ENCODE results near the gene MEX3D.

Gene MEX3D

DNA sequence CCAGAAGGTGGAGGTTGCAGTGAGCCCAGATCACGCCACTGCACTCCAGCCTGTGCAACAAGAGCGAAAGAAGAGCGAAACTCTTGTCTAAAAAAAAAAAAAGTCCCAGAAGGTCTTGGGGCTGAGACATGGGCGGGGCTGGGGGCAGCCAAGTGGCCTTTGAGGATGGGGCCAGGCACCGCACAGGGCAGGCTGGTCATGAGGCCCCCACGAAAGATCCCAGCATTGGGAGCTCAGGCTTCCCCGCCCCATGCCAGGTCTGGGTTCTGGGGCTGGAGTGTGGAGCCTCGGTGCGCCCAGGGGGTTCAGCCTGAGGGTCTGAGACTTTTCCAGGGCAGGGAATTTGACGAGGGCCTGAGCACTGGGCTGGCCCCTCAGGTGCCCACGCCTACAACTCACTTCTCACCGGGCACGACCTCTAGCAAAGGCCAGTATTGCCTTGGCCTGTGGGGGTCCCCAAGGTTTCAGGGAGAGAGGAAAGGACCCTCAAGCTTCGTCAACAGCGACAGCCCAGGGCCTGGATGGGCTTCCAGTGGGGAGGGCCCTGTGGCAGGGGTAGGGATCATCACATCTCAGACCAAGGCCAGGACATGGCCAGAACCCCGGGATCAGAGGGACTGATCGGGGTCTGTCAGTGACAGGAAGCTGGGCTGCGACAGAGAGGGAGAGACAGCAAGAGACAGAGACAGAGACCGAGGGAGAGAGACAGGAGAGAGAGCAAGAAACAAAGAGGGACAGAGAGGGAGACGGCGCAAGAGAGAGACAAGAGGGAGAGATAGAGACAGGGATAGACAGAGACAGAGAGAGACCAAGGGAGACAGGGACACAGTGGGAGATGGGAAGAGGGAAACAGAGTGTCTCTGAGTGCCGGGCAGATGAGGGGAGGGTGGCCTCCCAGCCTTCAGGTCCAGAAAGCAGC lies 7.5 kb upstream of the MEX3D start:
- DNase-seq = no peak
- in situ Hi-C loops (cut with MboI; ENCODE audit: low pct_unique_long_range_greater_than_20kb, low sequenced_read_pairs) = no loop called here

GRCh38 chr19:1574354-1575136 lies 6.4 kb upstream of the MEX3D start:
- in situ Hi-C loops (cut with MboI; ENCODE audit: low pct_unique_long_range_greater_than_20kb, low sequenced_read_pairs) = no loop called here
- DNase-seq = no peak

GRCh38 chr19:1572795-1573194 lies 4.7 kb upstream of the MEX3D start:
- in situ Hi-C loops (cut with MboI; ENCODE audit: low pct_unique_long_range_greater_than_20kb, low sequenced_read_pairs) = no loop called here
- no peak for DNase-seq

DNA sequence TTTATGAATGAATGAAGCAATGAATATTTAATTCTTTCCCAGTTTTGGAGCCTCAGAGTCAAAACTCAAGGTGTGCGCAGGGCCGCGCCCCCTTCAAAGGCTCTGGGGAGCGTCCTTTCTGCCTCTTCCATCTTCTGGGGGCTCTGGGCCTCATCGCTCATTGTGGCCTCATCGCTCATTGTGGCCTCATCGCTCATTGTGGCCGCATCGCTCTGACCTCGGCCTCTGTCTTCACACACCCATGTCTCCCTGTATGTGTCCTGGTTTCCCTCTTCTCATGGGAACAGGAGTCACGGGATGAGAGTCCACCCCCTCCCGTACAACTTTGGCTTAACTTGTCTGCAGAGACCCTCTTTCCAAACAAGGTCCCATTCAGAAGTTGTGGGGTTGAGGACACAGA lies 3.2 kb upstream of the MEX3D start:
- in situ Hi-C loops (cut with MboI; ENCODE audit: low pct_unique_long_range_greater_than_20kb, low sequenced_read_pairs) = no loop called here
- DNase-seq = no peak

DNA sequence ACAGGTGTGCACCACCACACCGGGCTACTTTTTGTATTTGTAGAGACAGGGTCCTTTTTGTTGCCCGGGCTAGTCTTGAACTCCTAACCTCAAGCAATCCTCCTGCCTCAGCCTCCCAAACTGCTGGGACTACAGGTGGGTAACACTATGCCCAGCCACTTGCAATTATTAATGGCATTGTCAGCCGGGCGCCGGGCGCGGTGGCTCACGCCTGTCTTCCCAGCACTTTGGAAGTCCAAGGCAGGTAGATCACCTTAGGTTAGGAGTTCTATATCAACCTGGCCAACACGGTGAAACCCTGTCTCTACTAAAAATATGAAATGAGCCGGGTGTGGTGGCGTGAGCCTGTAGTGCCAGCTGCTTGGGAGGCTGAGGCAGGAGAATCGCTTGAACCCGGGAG lies 2.7 kb upstream of the MEX3D start:
- no peak for DNase-seq
- in situ Hi-C loops (cut with MboI; ENCODE audit: low pct_unique_long_range_greater_than_20kb, low sequenced_read_pairs) = no loop called here

GRCh38 chr19:1569997-1570396 lies 1.9 kb upstream of the MEX3D start:
- no peak for DNase-seq
- in situ Hi-C loops (cut with MboI; ENCODE audit: low pct_unique_long_range_greater_than_20kb, low sequenced_read_pairs) = no loop called here

GRCh38 chr19:1567848-1568227 lies 287 bp downstream of the MEX3D start:
- in situ Hi-C loops (cut with MboI; ENCODE audit: low pct_unique_long_range_greater_than_20kb, low sequenced_read_pairs) = no loop called here
- DNase-seq = no peak

GRCh38 chr19:1567116-1567847 lies 843 bp downstream of the MEX3D start:
- no peak for DNase-seq
- in situ Hi-C loops (cut with MboI; ENCODE audit: low pct_unique_long_range_greater_than_20kb, low sequenced_read_pairs) = no loop called here

DNA sequence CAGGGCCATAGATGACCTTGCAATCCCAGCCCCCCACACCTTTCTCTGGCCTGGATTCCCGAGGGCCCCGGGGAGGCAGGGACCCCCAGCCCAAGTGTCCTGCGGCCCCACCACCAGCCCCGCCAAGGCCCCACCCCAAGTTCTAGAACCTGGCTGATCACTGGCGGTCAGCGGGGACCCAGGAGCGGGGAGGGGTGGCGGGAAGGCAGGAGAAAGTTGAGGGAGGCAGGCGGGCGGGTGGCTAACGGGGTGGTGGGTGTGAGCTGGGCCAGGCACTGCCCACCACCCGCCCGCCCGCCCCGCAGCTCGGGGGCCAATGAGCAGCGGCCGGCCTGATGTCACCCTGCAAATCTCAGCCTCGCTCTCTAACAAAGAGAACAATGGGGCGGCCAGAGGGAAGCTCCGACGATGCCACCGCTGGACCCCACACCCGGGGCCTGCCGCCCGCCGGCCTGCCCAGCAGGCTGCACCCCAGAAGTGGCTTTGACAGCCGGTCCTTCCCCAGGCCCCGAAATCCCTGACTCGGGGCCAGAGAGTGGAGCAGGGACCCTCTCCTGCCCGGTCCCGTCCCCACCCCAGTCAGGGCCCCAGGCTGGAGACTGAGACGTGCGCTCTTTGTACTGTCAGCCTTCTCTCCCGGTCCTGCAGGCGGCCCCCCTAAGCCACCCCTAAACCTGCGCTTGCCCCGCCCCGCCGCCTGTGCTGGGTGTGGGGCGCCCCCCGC lies 1.6 kb downstream of the MEX3D start:
- in situ Hi-C loops (cut with MboI; ENCODE audit: low pct_unique_long_range_greater_than_20kb, low sequenced_read_pairs) = no loop called here
- no peak for DNase-seq

GRCh38 chr19:1563251-1563650 lies 4.9 kb downstream of the MEX3D start:
- no peak for DNase-seq
- in situ Hi-C loops (cut with MboI; ENCODE audit: low pct_unique_long_range_greater_than_20kb, low sequenced_read_pairs) = no loop called here

DNA sequence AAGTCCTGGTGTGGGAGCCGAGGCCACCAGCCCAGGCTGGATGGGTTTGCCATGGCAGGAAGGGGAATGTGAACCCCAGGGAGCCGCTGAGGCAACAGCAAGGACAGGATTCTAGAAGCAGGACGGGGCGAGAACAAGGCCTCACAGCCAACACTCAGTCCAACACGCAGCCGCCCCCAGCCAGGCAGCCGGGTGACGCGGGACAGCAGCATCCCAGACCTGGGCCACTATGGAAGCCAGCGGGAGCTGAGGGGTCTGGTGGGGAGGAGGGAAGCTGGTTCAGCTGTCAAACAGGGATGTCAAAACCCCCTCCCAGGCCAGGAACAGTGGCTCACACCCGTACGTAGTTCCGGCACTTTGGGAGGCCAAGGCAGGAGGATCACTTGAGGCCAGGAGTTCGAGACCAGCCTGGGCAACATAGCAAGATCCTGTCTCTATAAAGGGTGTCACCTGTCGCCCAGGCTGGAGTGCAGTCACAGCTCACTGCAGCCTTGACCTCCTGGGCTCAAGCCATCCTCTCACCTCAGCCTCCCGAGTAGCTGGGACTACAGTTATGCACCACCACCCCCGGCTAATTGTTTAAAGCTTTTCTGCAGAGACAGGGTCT lies 6.8 kb downstream of the MEX3D start:
- no peak for DNase-seq
- in situ Hi-C loops (cut with MboI; ENCODE audit: low pct_unique_long_range_greater_than_20kb, low sequenced_read_pairs) = no loop called here

DNA sequence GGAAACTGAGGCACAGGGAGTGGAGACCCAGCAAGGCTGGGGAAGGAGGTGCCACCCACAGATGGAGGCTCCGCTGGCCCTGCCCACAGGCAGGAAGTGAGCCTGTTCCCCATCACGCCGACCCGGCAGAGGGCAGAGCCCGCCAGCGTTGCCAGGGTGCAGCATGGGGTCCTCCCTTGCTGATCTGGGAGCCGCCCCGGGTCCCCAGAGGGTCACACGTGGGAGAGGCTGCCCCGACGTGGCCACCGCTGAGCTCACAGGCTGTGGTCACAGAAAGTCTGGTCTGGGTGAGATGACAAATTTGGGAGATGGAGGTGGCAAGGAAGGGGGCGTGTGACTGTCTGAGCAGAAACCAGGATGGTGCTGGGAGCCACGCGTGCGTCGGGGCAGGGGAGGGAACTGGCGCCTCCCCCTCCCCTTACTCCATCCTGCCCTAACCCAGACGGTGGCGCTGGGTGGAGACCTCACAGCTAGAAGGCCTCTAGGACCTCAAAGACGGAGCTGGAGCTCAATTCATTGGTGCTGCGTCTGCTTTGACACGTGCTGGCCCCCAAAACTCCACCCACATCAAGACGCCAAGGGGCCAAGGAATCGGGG lies 7.7 kb downstream of the MEX3D start:
- in situ Hi-C loops (cut with MboI; ENCODE audit: low pct_unique_long_range_greater_than_20kb, low sequenced_read_pairs) = no loop called here
- no peak for DNase-seq

DNA sequence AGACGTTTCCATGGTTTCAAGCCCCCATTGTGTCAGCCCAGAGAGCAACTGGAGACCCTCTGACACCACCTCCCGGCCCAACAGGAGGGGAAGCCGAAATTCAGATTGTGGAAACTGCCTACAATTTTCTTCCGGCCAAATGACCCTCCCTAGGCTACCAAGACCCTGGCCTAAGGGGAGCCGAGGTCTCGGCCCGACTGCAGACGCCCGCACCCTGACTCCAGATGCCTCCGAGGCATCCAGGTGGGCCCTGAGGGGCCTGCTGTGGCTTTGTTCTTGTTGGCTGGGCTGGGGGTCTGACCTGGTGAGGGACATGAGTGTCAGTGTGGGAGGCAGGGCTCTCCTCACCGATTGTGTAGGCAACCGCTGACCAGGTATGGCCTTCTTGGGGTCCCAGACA lies 9.6 kb downstream of the MEX3D start:
- no peak for DNase-seq
- in situ Hi-C loops (cut with MboI; ENCODE audit: low pct_unique_long_range_greater_than_20kb, low sequenced_read_pairs) = no loop called here

GRCh38 chr19:1556390-1557070 lies 11.6 kb downstream of the MEX3D start:
- DNase-seq = no peak
- in situ Hi-C loops (cut with MboI; ENCODE audit: low pct_unique_long_range_greater_than_20kb, low sequenced_read_pairs) = no loop called here

DNA sequence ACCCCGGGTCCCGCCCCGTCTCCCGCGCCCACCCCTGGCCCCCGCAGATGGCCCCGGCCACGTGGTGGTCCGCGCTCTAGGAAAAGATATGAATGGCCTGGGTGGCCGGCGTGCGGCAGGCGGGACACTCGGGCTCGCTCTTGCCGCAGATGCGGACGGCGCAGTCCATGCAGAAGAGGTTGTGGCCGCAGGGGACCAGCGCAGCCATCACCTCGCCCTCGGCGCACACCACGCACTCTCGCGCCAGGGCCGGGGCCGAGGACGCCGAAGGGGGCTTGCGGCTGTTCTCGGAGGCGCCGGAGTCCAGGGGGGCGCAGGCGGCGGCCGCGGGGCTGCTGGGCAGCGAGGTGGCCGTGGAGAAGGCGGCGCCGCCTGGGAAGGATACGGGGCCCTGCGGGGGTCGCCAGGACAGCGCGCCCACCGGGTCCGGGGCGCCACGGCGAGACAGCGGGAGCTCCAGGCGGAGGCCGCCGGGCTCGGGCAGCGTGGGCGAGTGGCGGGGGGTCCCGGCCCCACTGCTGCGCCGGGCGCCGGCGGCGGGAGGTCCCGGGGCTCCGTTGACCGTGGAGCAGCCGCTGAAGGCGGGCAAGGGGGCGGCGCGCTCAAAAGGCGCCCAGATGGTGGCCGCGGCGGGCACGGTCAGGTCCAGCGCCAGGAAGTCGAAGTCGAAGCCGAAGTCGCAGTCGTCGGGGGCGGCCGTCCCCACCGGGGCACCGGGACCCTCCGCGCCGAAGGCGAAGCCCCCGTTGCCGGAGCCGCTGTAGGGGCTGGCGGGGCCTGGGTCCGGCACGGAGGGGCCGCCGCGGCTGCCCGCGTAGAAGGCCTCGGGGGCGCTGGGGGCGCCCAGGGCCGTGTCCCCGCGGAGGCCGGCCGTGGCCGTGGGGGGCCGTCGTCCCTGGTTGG lies 12.4 kb downstream of the MEX3D start:
- no peak for DNase-seq
- in situ Hi-C loops (cut with MboI; ENCODE audit: low pct_unique_long_range_greater_than_20kb, low sequenced_read_pairs) = no loop called here

- DNase-seq = no peak
- in situ Hi-C loops (cut with MboI; ENCODE audit: low pct_unique_long_range_greater_than_20kb, low sequenced_read_pairs) = no loop called here
These were observed 13.2 kb downstream of the MEX3D start for GRCh38 chr19:1554968-1555367.

DNA sequence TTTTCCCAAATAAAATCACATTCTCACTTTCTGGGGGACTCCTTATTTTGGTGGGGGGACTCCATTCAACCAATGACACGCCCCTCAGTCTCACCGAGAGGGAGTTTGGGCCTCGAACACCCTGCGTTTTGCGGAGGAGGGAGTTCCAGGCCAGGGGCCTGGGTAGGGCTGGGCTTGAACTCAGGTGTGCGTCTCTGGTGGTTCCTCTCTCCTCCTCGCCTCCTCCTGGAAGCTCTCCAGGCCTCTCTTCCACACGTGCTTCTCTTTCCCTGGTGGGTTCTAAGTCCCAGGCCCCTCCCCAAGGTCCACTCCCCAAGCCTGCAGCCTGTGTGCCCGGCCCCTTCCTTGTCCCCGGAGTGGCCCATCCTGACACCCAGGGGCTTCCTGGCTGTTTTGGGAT lies 14.7 kb downstream of the MEX3D start:
- no peak for DNase-seq
- in situ Hi-C loops (cut with MboI; ENCODE audit: low pct_unique_long_range_greater_than_20kb, low sequenced_read_pairs) = no loop called here

All from KBM-7 (cell line).